ENCODE measurements around the gene CCDC187.
"Not testable (repeated sequence)": the region's sequence is repeated elsewhere in the genome, so short reads cannot be mapped to it uniquely, and the experiment has no call there.

Gene CCDC187

GRCh38 chr9:136273244-136273865 lies 30.5 kb downstream of the CCDC187 start:
- in situ Hi-C loops (cut with HindIII; ENCODE audit: low sequenced_read_pairs), result no loop called here

- in situ Hi-C loops (cut with HindIII; ENCODE audit: low sequenced_read_pairs), result no loop called here
Measured at GRCh38 chr9:136270173-136270705, 33.7 kb downstream of the CCDC187 start.

- in situ Hi-C loops (cut with HindIII; ENCODE audit: low sequenced_read_pairs), result no loop called here
Measured at GRCh38 chr9:136268735-136269134, 35.2 kb downstream of the CCDC187 start.

- in situ Hi-C loops (cut with HindIII; ENCODE audit: low sequenced_read_pairs), result no loop called here
Measured at GRCh38 chr9:136268318-136268717, 35.6 kb downstream of the CCDC187 start.

- in situ Hi-C loops (cut with HindIII; ENCODE audit: low sequenced_read_pairs), result no loop called here
Measured at GRCh38 chr9:136267261-136268111, 36.4 kb downstream of the CCDC187 start.

- in situ Hi-C loops (cut with HindIII; ENCODE audit: low sequenced_read_pairs), result not testable (repeated sequence)
Measured at GRCh38 chr9:136266641-136267040, 37.3 kb downstream of the CCDC187 start.

GRCh38 chr9:136265561-136266355 lies 38.1 kb downstream of the CCDC187 start:
- in situ Hi-C loops (cut with HindIII; ENCODE audit: low sequenced_read_pairs), result no loop called here

GRCh38 chr9:136264441-136265405 lies 39.2 kb downstream of the CCDC187 start:
- in situ Hi-C loops (cut with HindIII; ENCODE audit: low sequenced_read_pairs), result no loop called here

- in situ Hi-C loops (cut with HindIII; ENCODE audit: low sequenced_read_pairs), result no loop called here
Measured at GRCh38 chr9:136264031-136264430, 39.9 kb downstream of the CCDC187 start.

GRCh38 chr9:136262671-136263178 lies 41.2 kb downstream of the CCDC187 start:
- in situ Hi-C loops (cut with HindIII; ENCODE audit: low sequenced_read_pairs), result no loop called here

GRCh38 chr9:136261686-136262430 lies 42.0 kb downstream of the CCDC187 start:
- in situ Hi-C loops (cut with HindIII; ENCODE audit: low sequenced_read_pairs), result no loop called here

- in situ Hi-C loops (cut with HindIII; ENCODE audit: low sequenced_read_pairs), result no loop called here
Measured at GRCh38 chr9:136260936-136261472, 42.9 kb downstream of the CCDC187 start.

GRCh38 chr9:136260521-136260920 lies 43.4 kb downstream of the CCDC187 start:
- in situ Hi-C loops (cut with HindIII; ENCODE audit: low sequenced_read_pairs), result no loop called here

GRCh38 chr9:136259836-136260235 lies 44.1 kb downstream of the CCDC187 start:
- in situ Hi-C loops (cut with HindIII; ENCODE audit: low sequenced_read_pairs), result no loop called here

GRCh38 chr9:136259517-136259813 lies 44.4 kb downstream of the CCDC187 start:
- in situ Hi-C loops (cut with HindIII; ENCODE audit: low sequenced_read_pairs), result no loop called here

- in situ Hi-C loops (cut with HindIII; ENCODE audit: low sequenced_read_pairs), result no loop called here
Measured at GRCh38 chr9:136258786-136259516, 44.9 kb downstream of the CCDC187 start.

GRCh38 chr9:136258299-136258625 lies 45.6 kb downstream of the CCDC187 start:
- in situ Hi-C loops (cut with HindIII; ENCODE audit: low sequenced_read_pairs), result no loop called here

Measured in DLD1 (cell line).